Osteocyte (in vitro differentiated cells): ENCODE measurements around the gene TMEM87B. TPM values are rescaled to one million over a fixed set of nuclear protein-coding genes. Genes with fewer than 3 reads are reported as not detected.
A peak's percentile ranks its signal among the peaks of the same experiment; 100 is the strongest.
"Not testable (repeated sequence)": the region's sequence is repeated elsewhere in the genome, so short reads cannot be mapped to it uniquely, and the experiment has no call there.

Source experiments
- DNase-seq: peaks from one replicate; pipeline ENCODE4 v3.0.0; 2021; ENCODE audit warnings: mixed read lengths; ENCODE audit not compliant: unreplicated experiment; ENCODE audit errors: extremely low spot score
- H3K27ac Mint-ChIP-seq: one replicate; pipeline ENCODE4 v1.8.0; 2021; ENCODE audit warnings: mild to moderate bottlenecking, mixed read lengths; ENCODE audit not compliant: unreplicated experiment
- H3K27me3 Mint-ChIP-seq: one replicate; pipeline ENCODE4 v1.8.0; 2021; ENCODE audit warnings: mixed read lengths; ENCODE audit not compliant: unreplicated experiment
- H3K36me3 Mint-ChIP-seq: one replicate; pipeline ENCODE4 v1.8.0; 2021; ENCODE audit warnings: mixed read lengths; ENCODE audit not compliant: unreplicated experiment
- H3K4me1 Mint-ChIP-seq: one replicate; pipeline ENCODE4 v1.8.0; 2021; ENCODE audit warnings: mixed read lengths; ENCODE audit not compliant: unreplicated experiment
- H3K4me3 Mint-ChIP-seq: one replicate; pipeline ENCODE4 v1.8.0; 2021; ENCODE audit warnings: mild to moderate bottlenecking, moderate library complexity, mixed read lengths; ENCODE audit not compliant: unreplicated experiment
- H3K9me3 Mint-ChIP-seq: one replicate; pipeline ENCODE4 v1.8.0; 2021; ENCODE audit warnings: mixed read lengths; ENCODE audit not compliant: unreplicated experiment
- total RNA-seq: library from RNA; stranded (reverse); gene quantifications from 2 replicates; pipeline ENCODE4 v1.2.1, GENCODE V29; 2021
- TF ChIP-seq, protein P1 (sequence below): fragments of 200-600 bp; sonication (generic); IDR thresholded peaks from 2 replicates; pipeline ENCODE4 v1.5.0; 2021; ENCODE audit warnings: antibody characterized with exemption, mild to moderate bottlenecking, moderate library complexity

TMEM87B gene
- total RNA-seq, 1 donor from 2014 or later = 10.4 TPM

DNA sequence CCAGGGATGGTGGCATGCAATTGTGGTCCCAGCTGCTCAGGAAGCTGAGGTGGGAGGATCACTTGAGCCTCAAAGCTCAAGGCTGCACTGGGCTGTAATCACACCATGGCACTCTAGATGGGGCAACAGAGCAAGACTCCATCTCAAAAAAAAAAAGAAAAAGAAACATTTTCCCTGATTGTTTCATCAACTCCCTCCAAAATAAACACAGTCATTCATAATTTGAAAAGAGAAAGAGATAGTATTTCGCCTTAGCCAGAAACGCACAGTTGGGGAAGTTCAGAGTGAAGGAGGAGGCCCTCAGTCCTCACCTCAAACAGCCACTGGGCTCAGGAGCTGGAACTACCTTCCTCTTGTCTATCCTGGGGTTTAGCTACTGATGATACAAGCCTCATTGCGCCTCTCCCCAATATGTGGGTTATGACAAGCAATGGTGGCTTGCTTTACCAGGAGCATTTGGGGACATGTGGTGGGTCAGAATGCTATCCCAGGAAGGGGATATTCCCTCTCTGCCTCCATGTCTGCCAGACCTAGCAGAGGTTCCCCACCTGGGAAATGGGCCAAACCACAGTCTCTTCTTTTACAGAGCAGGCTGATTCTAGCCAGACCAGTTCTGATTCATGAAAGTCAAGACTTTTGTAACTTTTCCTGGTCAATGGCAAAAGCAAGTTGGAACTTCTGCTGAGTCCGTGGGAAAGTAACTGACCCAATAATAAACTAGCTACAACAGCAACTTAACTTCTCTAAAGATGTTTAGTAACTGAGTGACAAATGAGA, 22.2 kb upstream of the TMEM87B start:
- H3K27ac Mint-ChIP-seq = no peak overlapping the region
- DNase-seq = peak; percentile 38
- peaks cover 25% of the 10 kb centered on the region for H3K4me1 Mint-ChIP-seq
- H3K36me3 Mint-ChIP-seq = peaks cover 2% of the 10 kb centered on the region
- H3K4me3 Mint-ChIP-seq = no peak overlapping the region
- peaks cover 11% of the 10 kb centered on the region for H3K9me3 Mint-ChIP-seq
- TF ChIP-seq, protein P1, sequence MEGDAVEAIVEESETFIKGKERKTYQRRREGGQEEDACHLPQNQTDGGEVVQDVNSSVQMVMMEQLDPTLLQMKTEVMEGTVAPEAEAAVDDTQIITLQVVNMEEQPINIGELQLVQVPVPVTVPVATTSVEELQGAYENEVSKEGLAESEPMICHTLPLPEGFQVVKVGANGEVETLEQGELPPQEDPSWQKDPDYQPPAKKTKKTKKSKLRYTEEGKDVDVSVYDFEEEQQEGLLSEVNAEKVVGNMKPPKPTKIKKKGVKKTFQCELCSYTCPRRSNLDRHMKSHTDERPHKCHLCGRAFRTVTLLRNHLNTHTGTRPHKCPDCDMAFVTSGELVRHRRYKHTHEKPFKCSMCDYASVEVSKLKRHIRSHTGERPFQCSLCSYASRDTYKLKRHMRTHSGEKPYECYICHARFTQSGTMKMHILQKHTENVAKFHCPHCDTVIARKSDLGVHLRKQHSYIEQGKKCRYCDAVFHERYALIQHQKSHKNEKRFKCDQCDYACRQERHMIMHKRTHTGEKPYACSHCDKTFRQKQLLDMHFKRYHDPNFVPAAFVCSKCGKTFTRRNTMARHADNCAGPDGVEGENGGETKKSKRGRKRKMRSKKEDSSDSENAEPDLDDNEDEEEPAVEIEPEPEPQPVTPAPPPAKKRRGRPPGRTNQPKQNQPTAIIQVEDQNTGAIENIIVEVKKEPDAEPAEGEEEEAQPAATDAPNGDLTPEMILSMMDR = peak; percentile 29
- peaks cover 12% of the 10 kb centered on the region for H3K27me3 Mint-ChIP-seq

DNA sequence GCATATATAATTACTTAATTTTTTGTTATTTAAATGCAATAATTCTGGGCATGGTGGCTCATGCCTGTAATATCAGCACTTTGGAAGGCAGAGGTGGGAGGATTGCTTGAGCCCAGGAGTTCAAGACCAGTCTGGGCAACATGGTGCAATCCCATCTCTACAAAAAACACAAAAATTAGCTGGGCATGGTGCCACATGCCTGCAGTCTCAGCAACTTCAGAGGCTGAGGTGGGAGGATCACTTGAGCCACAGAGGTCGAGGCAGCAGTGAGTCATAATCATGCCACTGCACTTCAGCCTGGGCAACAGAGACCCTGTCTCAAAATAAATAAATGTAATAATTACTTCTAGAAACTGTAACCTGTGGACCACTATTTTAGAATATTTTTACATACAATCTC, 21.5 kb upstream of the TMEM87B start:
- DNase-seq = peak; percentile 30
- Mint-ChIP-seq H3K36me3 (peaks cover 2% of the 10 kb centered on the region), H3K4me1 (peaks cover 25% of the 10 kb centered on the region), H3K4me3 (no peak overlapping the region), H3K27ac (no peak overlapping the region), H3K27me3 (peaks cover 12% of the 10 kb centered on the region), H3K9me3 (peaks cover 17% of the 10 kb centered on the region)
- TF ChIP-seq, protein P1 = no peak

DNA sequence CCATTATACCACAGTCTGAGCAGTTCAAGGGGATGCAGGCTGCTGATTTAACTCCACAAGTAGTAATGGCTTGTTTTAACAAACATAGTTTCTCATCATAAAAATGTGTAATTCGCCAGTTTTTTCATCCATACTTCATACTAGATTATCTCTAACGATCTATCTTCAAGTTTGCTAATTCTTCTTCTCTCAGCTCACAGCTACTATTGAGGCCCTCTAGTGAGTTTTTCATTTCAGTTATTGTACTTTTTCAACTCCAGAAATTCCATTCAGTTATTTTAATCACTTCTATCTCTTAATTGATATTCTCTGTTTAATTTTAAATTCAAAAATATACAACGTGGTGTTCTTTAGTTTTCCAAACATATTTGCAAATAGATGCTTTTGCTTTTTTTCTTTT, 20.1 kb upstream of the TMEM87B start:
- Mint-ChIP-seq H3K27me3 (peaks cover 8% of the 10 kb centered on the region), H3K36me3 (peaks cover 2% of the 10 kb centered on the region), H3K27ac (no peak overlapping the region), H3K4me3 (no peak overlapping the region), H3K4me1 (peaks cover 25% of the 10 kb centered on the region), H3K9me3 (peaks cover 19% of the 10 kb centered on the region)
- TF ChIP-seq, protein P1 = no peak
- DNase-seq = no peak

DNA sequence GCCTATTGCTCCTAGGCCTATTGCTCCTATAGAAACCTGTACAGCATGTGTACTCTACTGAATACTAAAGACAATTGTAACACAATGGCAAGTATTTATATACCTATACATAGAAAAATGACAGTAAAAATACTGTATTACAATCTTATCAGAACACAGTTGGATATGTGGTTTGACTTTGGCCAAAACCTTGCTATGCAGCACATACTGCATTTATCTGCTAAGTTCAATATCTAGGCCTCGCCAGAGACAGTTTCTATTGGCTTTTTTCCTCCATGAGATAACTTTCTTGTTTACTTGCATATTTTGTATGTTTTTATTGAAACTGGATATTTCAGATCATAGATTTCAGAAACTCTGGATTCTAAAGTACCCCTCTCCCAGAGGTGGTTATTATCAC, 19.3 kb upstream of the TMEM87B start:
- no peak for DNase-seq
- Mint-ChIP-seq H3K36me3 (peaks cover 2% of the 10 kb centered on the region), H3K27me3 (peaks cover under 1% of the 10 kb centered on the region), H3K9me3 (peaks cover 18% of the 10 kb centered on the region), H3K4me3 (no peak overlapping the region), H3K4me1 (peaks cover 25% of the 10 kb centered on the region), H3K27ac (no peak overlapping the region)
- TF ChIP-seq, protein P1 = no peak

DNA sequence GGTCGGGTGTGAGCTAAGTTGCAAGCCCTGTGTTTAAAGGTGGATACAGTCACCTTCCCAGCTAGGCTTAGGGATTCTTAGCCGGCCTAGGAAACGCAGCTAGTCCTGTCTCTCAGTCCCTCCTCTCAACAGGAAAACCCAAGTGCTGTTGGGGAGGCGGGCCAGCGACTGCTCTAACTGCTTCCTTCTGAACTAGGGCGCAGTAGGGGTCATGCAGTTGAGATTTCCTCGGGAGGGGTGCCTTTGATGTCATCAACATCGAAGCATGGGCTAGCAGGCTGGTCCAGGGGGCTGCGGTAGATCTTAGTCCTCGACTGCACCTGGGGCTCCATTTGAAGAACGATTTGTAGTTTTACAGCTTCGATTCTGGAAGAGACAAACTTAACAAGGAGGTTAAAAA, 15.5 kb upstream of the TMEM87B start:
- not testable (repeated sequence) for H3K27ac Mint-ChIP-seq, H3K4me3 Mint-ChIP-seq, H3K36me3 Mint-ChIP-seq, H3K4me1 Mint-ChIP-seq
- H3K9me3 Mint-ChIP-seq = peaks cover 18% of the 10 kb centered on the region
- peak; percentile 60 for DNase-seq
- H3K27me3 Mint-ChIP-seq = peaks cover 23% of the 10 kb centered on the region

DNA sequence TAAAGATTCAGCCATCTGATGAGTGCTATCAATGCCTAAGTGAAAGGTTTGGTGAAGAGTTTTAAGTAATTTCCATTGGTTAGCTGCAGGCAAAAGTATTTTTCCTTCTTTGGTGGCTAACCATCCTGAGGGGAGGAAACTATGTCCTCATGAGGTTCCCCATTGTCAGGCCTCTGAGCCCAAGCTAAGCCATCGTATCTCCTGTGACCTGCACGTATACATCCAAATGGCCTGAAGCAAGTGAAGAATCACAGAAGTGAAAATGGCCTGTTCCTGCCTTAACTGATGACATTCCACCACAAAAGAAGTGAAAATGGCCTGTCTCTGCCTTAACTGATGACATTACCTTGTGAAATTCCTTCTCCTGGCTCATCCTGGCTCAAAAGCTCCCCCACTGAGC, 15.0 kb upstream of the TMEM87B start:
- H3K9me3 Mint-ChIP-seq = peaks cover 18% of the 10 kb centered on the region
- H3K27me3 Mint-ChIP-seq = peaks cover 23% of the 10 kb centered on the region
- H3K4me1 Mint-ChIP-seq, H3K36me3 Mint-ChIP-seq, H3K4me3 Mint-ChIP-seq, H3K27ac Mint-ChIP-seq: not testable (repeated sequence)
- peak; percentile 36 for DNase-seq

DNA sequence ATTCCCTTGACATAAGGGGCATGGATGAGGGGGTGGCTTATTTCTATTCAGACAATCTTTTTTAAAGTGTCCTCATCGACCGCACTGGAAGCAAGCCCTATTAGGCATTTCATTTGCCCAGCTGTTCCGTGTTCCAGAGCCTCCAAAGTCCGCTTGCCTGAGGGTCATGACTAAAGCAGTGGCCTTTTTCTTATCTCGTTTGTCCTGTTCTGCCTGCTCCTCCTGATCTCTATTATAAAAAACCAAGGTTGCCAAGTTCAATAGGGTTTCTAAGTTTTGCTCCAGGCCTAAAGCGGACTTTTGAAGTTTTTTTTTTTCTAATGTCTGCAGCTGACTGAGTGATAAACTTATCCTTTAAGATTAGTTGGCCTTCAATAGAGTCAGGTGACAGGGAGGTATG, 13.6 kb upstream of the TMEM87B start:
- not testable (repeated sequence) for DNase-seq, H3K4me1 Mint-ChIP-seq, H3K36me3 Mint-ChIP-seq, H3K4me3 Mint-ChIP-seq, H3K27ac Mint-ChIP-seq
- peaks cover 30% of the 10 kb centered on the region for H3K27me3 Mint-ChIP-seq
- peaks cover 29% of the 10 kb centered on the region for H3K9me3 Mint-ChIP-seq
